GM21717 (cell line): ENCODE measurements around the gene FAXDC2.

Experiments
- ATAC-seq: cut with Tn5 transposase; IDR thresholded peaks from one replicate; pipeline ENCODE4 v1.9.1; 2021; ENCODE audit warnings: mild to moderate bottlenecking, moderate library complexity; ENCODE audit not compliant: unreplicated experiment

Gene FAXDC2, protein sequence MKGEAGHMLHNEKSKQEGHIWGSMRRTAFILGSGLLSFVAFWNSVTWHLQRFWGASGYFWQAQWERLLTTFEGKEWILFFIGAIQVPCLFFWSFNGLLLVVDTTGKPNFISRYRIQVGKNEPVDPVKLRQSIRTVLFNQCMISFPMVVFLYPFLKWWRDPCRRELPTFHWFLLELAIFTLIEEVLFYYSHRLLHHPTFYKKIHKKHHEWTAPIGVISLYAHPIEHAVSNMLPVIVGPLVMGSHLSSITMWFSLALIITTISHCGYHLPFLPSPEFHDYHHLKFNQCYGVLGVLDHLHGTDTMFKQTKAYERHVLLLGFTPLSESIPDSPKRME

DNA sequence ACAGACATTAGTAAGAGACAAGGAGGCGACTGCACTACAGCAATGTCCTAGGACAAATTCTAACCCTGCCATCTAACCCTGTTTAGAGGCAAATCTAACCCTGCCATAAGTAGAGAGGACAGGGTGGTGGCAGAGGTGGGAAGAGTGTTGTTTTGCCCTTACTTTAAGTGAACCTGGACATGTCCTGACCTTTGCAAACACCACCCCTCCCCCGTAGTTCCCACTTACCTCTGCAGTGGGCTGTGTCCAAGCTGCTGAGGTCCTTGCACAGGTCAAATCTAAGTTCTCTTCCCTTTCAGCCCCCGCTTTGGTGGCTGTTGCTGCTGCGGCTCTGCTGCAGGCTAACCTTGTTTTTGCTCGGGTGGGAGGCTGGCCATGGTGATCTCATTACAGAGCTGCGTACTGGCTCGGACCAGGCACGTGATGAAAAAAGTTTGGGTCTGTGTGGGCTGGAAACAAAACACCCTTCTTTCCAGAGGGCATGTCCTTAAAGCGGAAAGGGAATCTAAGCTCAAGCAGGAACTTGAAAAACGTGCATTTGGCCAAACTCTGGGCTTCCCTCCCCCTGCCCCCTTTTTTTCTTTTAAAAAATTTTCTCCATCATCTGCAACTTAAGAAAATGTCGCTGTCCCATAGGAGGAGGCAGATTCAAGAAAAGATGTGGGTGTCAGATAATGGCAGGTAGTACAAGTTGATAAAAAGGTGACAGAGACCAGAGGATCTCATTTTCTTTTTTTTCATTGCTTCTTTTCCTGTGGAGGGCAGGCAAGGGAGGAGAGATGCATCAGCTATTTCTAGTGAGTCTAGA, at the start of gene FAXDC2:
Gene FAXDC2 (minus strand): TSS at position 349 of the 808 bp plus-strand sequence. CDS start 12,425 bp downstream, outside the sequence.
- ATAC-seq, result no peak

GRCh38 chr5:154900066-154900465, 49.7 kb upstream of the FAXDC2 start:
- no peak for ATAC-seq

GRCh38 chr5:154899151-154899816, 48.9 kb upstream of the FAXDC2 start:
- no peak for ATAC-seq

DNA sequence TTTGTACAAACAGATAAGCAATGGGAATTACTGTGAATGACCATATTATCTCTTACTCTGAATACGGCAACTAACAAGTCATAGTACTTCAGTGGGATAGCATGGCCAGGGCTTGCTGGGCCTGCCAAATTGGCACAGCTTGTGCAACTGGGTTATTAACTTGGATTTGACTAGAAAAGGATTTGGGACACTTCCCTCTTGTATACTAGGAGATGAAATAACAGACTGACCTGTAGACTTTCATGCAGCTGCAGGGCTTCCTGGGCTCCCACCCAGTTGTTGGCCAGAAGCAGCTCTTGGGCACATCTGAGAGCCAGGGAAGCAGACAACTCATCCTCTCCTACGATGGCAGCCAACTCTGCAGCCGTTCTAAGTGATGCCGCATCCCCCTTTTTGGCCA, 47.8 kb upstream of the FAXDC2 start:
- no peak for ATAC-seq

DNA sequence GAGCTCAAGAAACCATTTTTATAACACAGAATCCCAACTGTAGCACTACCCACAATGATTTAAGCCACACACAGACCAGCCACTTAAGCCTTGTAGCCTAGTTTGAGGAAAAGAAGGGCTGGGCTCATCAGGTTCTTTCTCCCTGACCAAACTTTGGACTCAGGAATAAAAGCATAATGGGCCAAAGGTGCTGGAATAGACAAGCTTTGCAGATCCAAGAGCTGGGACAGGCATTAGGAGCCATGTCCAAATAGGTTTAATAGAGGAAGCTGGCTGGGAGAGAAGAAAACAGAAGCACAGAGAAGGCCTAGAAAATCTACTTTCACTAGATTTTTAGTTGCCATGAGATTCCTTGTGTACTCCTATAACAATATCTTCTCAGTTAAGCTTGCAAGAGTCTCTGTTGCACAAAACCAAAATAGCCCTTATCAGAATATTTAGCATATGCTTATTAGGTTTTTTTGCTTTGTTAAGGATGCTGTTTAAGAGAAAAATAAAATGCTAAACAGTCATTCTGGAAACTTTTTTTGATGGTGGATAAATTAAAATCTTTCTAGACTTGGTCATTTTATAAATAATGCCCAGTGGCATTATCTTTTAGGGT, 46.3 kb upstream of the FAXDC2 start:
- ATAC-seq, result no peak

GRCh38 chr5:154895606-154896561, 45.5 kb upstream of the FAXDC2 start:
- no peak for ATAC-seq

DNA sequence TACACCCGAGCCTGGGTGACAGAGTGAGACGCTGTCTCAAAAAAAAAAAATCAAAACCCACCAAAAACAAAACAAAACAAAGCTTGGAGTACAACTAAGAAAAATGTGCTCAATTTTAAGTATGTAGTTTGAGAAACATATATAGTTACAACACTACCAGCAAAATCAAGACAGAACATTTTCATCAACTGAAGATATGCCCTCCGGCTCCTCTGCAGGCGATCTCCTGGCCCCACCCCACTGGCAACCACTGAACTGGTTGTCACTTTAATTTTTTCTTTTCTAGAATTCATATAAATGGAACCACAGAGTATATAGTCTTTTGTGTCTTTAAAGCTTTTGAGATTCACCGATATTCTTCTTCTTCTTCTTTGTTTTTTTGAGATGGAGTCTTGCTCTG, 43.0 kb upstream of the FAXDC2 start:
- ATAC-seq, result no peak

GRCh38 chr5:154892369-154892771, 42.0 kb upstream of the FAXDC2 start:
- no peak for ATAC-seq

GRCh38 chr5:154885439-154885838, 35.0 kb upstream of the FAXDC2 start:
- ATAC-seq, result no peak

- no peak for ATAC-seq
Observed at GRCh38 chr5:154884424-154884823, 34.0 kb upstream of the FAXDC2 start.

GRCh38 chr5:154881986-154882385, 31.6 kb upstream of the FAXDC2 start:
- ATAC-seq, result no peak

DNA sequence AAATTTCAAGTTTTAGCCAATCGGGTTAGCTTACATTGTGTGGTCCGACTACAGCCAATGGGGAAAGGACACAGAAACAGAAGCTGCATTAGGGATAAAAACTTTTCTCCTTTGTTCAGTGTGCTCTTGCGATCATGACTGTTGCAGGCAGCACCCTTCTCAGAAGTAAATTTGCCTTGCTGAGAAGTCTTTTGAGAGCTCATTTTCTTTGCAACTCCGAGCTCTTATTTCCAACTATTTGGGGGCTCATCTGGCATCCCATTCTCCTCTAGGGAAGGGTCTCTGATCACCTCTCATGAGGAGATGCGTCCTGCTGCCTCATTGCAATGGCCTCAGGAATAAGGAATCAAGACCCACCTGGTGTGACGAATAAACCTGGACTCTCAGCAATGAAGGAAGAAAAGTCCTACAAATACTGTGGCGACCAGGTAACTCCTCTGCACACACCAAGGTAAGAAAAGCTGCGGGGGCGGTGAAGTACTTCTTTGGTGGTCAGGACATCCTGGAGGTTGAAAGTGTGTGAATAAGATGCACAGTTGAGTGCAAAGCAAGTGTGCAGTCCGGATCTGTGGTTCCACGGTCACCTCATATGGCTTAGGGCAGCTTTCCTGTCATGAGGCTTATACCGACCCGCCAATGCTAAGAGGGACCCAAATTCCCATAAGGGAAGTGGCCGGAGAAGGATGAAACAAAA, 28.4 kb upstream of the FAXDC2 start:
- no peak for ATAC-seq

DNA sequence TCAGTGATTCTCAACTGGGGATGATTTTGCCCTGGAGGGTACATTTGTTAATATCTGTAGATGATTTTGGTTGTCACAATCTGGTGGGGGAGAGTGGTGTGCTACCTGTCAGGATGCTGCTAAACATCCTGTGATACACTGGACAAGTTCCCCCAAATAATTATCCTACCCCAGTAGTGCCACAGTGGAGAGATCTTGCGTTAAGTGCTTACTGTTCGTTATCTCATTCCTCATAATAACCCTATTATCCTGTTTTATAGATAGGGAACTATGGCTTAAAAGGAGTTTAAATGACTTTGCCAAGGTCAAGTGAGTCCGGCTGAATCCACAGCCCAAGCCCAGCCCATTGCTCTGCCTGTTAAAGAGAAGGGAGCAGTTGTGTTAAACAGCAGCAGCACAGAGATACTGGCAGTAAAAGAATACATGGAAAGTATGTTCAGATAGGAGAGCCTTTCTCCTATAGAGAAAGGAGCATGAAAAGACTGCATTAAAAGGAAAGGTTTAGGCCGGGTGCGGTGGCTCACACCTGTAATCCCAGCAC, 23.5 kb upstream of the FAXDC2 start:
- ATAC-seq, result no peak

- ATAC-seq, result no peak
Observed at GRCh38 chr5:154871734-154872133, 21.3 kb upstream of the FAXDC2 start.

DNA sequence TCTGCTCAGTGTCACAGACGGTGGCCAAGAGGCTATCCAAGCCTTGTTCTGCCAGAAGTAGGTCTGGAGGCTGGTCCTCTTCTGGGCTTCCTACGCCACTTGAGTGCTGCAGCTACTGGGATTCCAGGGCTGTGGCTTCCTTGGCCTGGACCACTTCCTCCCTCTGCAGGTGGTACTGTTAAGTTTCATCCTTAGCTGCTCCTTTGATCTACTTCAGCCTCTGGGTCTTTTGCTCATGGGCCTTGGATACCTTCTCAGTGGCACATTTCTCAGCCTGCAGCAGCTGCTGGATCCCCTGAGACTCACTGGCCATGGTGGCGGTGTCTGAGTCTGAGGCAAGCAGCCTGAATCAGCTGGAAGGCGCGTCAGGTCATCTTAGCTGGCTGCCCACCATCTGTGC, 18.3 kb upstream of the FAXDC2 start:
- ATAC-seq, result no peak

DNA sequence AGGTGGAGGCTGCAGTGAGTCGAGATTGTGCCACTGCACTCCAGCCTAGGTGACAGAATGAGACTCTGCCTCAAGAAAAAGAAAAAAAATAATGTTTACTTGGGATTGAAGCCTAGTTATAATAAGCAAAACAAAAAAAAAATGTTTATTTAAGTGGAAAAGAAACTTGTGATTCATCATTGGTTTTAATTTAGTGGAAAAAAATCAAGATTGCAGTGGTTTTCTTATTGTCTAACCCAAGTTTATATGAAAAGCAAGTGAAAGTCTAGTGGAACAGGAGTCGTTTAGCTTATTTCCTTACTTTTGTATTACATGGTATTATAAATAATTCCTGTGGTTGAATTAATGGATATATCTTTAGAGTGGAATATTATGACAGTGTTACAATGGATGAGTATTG, 16.4 kb upstream of the FAXDC2 start:
- ATAC-seq, result no peak

- no peak for ATAC-seq
Observed at GRCh38 chr5:154865466-154866184, 15.2 kb upstream of the FAXDC2 start.

DNA sequence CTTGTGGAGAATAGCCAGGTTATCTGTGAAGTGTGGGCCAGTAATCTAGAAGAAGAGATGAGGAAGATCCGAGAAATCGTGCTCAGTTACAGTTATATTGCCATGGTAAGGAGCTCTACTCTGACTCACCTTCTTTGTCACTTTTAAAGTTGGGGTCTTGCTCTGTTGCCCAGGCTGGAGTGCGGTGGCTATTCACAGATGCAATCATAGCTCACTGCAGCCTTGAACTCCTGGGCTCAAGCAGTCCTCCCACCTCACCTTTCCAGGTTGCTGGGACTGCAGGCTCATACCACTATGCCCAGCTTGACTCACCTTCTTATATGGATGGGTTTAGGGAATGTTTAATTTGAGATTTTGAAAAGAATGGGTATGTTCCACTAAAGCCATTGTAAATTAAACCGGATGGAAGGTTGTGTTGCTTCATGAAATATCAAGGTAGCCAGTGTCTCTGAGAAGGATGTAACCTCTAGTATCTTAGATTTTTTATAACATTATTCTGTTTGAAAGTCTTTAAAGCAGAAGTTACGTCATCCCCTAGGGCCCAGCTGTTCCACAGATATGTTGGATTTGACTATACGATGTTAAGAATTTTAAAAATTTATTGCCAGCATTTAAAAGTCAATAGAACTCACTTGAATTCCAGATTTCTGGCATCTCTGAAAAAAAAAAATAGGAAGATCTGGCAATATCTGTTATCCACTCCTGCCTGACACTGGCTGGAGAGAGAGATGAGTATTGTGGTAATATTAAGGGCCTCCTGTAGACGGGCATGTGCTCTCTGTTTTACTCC, 13.1 kb upstream of the FAXDC2 start:
- ATAC-seq, result no peak
